BE2C (cell line): ENCODE results near the gene DGLUCY.
"Not testable (repeated sequence)": the region's sequence is repeated elsewhere in the genome, so short reads cannot be mapped to it uniquely, and the experiment has no call there.

Source experiments
- DNase-seq: peaks from one replicate; pipeline ENCODE4 v3.0.0-alpha.2; 2020
- H3K27me3 ChIP-seq: fragments of 250-450 bp; sonication (Bioruptor Pico); 2 replicates; pipeline ENCODE4 v1.5.1; 2020; ENCODE audit warnings: mild to moderate bottlenecking
- H3K36me3 ChIP-seq: fragments of 250-450 bp; sonication (Bioruptor Pico); 2 replicates; pipeline ENCODE4 v1.5.1; 2020; ENCODE audit warnings: mild to moderate bottlenecking
- H3K4me1 ChIP-seq: fragments of 250-450 bp; sonication (Bioruptor Pico); 2 replicates; pipeline ENCODE4 v1.5.1; 2020
- H3K4me3 ChIP-seq: 2 replicates; pipeline ENCODE4 v1.5.1; 2011; ENCODE audit warnings: low read depth, low read length
- H3K9me3 ChIP-seq: fragments of 250-450 bp; sonication (Bioruptor Pico); 2 replicates; pipeline ENCODE4 v1.5.1; 2020
- TF ChIP-seq, protein P1 (sequence below): IDR thresholded peaks from 2 replicates; pipeline ENCODE4 v1.5.1; 2012; ENCODE audit warnings: mild to moderate bottlenecking, low read depth, low read length

The DGLUCY gene

GRCh38 chr14:91175291-91176201 lies 61.7 kb downstream of the DGLUCY start:
- TF ChIP-seq, protein P1, sequence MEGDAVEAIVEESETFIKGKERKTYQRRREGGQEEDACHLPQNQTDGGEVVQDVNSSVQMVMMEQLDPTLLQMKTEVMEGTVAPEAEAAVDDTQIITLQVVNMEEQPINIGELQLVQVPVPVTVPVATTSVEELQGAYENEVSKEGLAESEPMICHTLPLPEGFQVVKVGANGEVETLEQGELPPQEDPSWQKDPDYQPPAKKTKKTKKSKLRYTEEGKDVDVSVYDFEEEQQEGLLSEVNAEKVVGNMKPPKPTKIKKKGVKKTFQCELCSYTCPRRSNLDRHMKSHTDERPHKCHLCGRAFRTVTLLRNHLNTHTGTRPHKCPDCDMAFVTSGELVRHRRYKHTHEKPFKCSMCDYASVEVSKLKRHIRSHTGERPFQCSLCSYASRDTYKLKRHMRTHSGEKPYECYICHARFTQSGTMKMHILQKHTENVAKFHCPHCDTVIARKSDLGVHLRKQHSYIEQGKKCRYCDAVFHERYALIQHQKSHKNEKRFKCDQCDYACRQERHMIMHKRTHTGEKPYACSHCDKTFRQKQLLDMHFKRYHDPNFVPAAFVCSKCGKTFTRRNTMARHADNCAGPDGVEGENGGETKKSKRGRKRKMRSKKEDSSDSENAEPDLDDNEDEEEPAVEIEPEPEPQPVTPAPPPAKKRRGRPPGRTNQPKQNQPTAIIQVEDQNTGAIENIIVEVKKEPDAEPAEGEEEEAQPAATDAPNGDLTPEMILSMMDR = no peak
- no peak for DNase-seq

GRCh38 chr14:91177073-91178034 lies 63.5 kb downstream of the DGLUCY start:
- no peaks in the 10 kb centered on the region for H3K27me3 ChIP-seq
- no peaks in the 10 kb centered on the region for H3K9me3 ChIP-seq
- H3K4me1 ChIP-seq = no peaks in the 10 kb centered on the region
- TF ChIP-seq, protein P1 = peak; percentile 85
- peak; percentile 52 for DNase-seq
- H3K4me3 ChIP-seq = no peak overlapping the region
- no peaks in the 10 kb centered on the region; the same call in 1 of the 2 replicates for H3K36me3 ChIP-seq

More at GRCh38 chr14:91175291-91176201, 61.7 kb downstream of the DGLUCY start:
- Histone ChIP-seq H3K9me3 (no peaks in the 10 kb centered on the region), H3K27me3 (no peaks in the 10 kb centered on the region), H3K4me3 (no peak overlapping the region), H3K4me1 (peaks cover 10% of the 10 kb centered on the region), H3K36me3 (no peaks in the 10 kb centered on the region)

DNA sequence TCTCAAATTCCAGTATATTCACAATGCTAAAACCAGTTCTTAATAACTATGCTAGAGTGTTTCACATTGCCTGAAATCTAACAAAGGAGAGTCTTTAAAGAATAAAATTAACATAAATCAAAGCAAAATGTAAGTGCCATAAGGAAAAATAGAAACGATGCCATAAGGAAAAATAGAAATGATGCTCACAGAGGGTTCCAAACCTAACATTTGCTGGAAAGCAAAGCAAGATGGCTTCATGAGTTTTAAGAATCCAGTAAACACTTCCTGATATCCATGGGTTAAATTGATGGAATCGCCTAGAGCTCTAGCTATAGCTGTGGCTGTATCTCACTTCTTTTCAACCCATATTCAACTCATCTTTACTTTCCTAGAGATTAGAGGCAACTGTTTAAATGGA lies 66.7 kb downstream of the DGLUCY start:
- DNase-seq = no peak
- no peaks in the 10 kb centered on the region for H3K27me3 ChIP-seq
- H3K36me3 ChIP-seq = no peaks in the 10 kb centered on the region; the same call in 1 of the 2 replicates
- TF ChIP-seq, protein P1 = no peak
- no peaks in the 10 kb centered on the region for H3K9me3 ChIP-seq
- H3K4me3 ChIP-seq = no peak overlapping the region
- H3K4me1 ChIP-seq = no peaks in the 10 kb centered on the region

DNA sequence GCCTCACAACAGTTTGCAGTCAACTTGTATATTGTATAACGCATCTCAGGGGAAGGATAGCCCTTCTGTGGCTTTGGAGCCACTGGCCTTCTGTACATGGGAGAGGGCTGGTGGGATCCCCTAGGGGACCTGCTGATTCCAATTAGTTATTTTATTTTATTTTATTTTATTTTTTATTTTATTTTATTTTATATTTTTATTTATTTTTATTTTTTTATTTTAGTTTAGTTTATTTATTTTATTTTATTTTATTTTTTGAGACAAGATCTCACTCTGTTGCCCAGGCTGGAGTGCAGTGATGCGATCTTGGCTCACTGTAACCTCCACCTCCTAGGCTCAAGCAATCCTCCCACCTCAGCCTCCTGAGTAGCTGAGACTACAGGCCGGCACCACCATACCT lies 68.9 kb downstream of the DGLUCY start:
- H3K9me3 ChIP-seq, DNase-seq, H3K36me3 ChIP-seq, H3K27me3 ChIP-seq, H3K4me3 ChIP-seq, H3K4me1 ChIP-seq: not testable (repeated sequence)

DNA sequence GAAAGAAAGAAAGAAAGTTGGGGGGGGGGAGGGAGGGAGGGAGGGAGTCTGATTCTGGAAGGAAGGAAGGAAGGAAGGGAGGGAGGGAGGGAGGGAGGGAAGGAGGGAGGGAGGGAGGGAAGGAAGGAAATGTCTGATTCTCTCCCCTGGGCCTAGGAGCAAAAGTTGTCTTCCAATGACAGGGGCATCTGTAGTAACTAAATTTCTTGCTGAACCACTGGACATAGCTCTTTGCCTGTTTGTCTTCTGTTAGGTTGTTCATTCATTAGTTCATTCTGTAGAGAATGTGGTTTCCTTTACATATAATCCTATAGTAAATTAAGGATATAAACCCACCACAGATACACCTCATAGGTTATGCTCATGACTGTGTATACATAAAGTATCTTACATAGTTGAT lies 70.7 kb downstream of the DGLUCY start:
- H3K27me3 ChIP-seq = no peaks in the 10 kb centered on the region
- DNase-seq = no peak

DNA sequence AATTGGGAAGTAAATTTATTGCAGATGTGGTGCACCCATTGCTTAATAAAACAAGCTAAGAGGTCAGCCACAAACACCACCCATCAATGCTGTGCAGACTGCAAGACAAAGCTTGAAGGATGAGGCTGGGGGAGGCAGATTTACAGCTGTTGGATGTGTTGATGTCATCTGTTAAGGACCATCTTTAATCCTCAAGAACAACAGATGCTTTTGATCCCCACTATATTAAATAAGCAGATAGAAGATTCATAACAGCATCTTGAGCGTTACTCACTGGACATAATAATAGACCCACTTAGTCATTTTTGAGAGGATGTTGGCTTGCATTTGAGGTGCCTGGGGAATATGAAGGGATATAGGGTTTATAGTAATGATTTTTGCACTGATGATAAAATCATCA lies 71.8 kb downstream of the DGLUCY start:
- Histone ChIP-seq H3K4me3 (no peak overlapping the region), H3K36me3 (no peaks in the 10 kb centered on the region; the same call in 1 of the 2 replicates)
- TF ChIP-seq, protein P1 = no peak

More for the DNA sequence above, 70.7 kb downstream of the DGLUCY start:
- H3K9me3 ChIP-seq = no peaks in the 10 kb centered on the region
- H3K36me3 ChIP-seq = no peaks in the 10 kb centered on the region; the same call in 1 of the 2 replicates
- H3K4me1 ChIP-seq = no peaks in the 10 kb centered on the region
- H3K4me3 ChIP-seq = no peak overlapping the region
- TF ChIP-seq, protein P1 = no peak

More for the DNA sequence above, 71.8 kb downstream of the DGLUCY start:
- Histone ChIP-seq H3K27me3 (no peaks in the 10 kb centered on the region), H3K9me3 (no peaks in the 10 kb centered on the region), H3K4me1 (no peaks in the 10 kb centered on the region)
- no peak for DNase-seq
